Liver (tissue), 3 donors: ENCODE results near the gene CHP2.

Experiments used
- RAD21 ChIP-seq, 2 donors: IDR thresholded peaks; 2 replicates each; pipeline ENCODE4 v1.6.1; 2016; ENCODE audit warnings: antibody characterized with exemption in 2 of 2, mild to moderate bottlenecking in 2 of 2
- RXRA ChIP-seq, 2 donors: IDR thresholded peaks; 2 replicates each; pipeline ENCODE4 v1.6.1; 2017 to 2018; ENCODE audit warnings: antibody characterized with exemption in 2 of 2, mild to moderate bottlenecking in 1 of 2
- TF ChIP-seq, protein P1 (sequence below): fragments of 150-350 bp; IDR thresholded peaks from 2 replicates; pipeline ENCODE4 v1.5.1; 2017; ENCODE audit warnings: improper control_type of control experiment, low read depth, low read length; ENCODE audit not compliant: missing input control
- donor health status: healthy.
- donor health status: healthy.

DNA sequence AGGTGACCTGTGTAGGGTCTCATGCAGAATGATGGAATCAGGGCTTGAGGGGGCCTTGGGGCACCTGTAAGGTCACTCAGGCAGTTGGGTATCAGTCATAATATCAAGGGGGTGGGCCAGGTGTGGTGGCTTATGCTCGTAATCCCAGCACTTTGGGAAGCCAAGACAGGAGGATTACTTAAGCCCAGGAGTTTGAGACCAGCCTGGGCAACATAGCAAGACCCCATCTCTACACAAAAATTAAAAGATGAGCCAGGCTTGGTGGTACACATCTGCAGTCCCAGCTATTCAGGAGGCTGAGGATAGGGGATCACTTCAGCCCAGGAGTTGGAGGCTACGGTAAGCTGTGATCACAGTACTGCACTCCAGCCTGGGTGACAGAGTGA, 49.3 kb upstream of the CHP2 start:
- TF ChIP-seq RXRA (IDR thresholded peaks at IDR 0.05) (no peak), RAD21 (IDR thresholded peaks at IDR 0.05) (no peak)
- TF ChIP-seq, protein P1, sequence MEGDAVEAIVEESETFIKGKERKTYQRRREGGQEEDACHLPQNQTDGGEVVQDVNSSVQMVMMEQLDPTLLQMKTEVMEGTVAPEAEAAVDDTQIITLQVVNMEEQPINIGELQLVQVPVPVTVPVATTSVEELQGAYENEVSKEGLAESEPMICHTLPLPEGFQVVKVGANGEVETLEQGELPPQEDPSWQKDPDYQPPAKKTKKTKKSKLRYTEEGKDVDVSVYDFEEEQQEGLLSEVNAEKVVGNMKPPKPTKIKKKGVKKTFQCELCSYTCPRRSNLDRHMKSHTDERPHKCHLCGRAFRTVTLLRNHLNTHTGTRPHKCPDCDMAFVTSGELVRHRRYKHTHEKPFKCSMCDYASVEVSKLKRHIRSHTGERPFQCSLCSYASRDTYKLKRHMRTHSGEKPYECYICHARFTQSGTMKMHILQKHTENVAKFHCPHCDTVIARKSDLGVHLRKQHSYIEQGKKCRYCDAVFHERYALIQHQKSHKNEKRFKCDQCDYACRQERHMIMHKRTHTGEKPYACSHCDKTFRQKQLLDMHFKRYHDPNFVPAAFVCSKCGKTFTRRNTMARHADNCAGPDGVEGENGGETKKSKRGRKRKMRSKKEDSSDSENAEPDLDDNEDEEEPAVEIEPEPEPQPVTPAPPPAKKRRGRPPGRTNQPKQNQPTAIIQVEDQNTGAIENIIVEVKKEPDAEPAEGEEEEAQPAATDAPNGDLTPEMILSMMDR = no peak
